ENCODE data around the gene TMEM156. TPM values are rescaled to one million over a fixed set of nuclear protein-coding genes. Genes with fewer than 3 reads are reported as not detected.

Gene TMEM156
- polyA plus RNA-seq, 1 donor from 2014 or later: not detected

GRCh38 chr4:39046249-39046648, 14.0 kb upstream of the TMEM156 start:
- H3K27me3 ChIP-seq (ENCODE audit: insufficient read depth, low read depth, low read length): no peaks in the 10 kb centered on the region
- H3K36me3 ChIP-seq (ENCODE audit: insufficient read depth, low read length): no peaks in the 10 kb centered on the region
- peaks cover 1% of the 10 kb centered on the region for H3K79me2 ChIP-seq (replicated peaks; ENCODE audit: insufficient read depth, low read length)
- no peak overlapping the region for H3K4me3 ChIP-seq (ENCODE audit: low read length)
- no peak for TF ChIP-seq SMC3 (conservative IDR thresholded peaks at IDR 0.05; ENCODE audit: poor library complexity)
- TF ChIP-seq, protein P1, sequence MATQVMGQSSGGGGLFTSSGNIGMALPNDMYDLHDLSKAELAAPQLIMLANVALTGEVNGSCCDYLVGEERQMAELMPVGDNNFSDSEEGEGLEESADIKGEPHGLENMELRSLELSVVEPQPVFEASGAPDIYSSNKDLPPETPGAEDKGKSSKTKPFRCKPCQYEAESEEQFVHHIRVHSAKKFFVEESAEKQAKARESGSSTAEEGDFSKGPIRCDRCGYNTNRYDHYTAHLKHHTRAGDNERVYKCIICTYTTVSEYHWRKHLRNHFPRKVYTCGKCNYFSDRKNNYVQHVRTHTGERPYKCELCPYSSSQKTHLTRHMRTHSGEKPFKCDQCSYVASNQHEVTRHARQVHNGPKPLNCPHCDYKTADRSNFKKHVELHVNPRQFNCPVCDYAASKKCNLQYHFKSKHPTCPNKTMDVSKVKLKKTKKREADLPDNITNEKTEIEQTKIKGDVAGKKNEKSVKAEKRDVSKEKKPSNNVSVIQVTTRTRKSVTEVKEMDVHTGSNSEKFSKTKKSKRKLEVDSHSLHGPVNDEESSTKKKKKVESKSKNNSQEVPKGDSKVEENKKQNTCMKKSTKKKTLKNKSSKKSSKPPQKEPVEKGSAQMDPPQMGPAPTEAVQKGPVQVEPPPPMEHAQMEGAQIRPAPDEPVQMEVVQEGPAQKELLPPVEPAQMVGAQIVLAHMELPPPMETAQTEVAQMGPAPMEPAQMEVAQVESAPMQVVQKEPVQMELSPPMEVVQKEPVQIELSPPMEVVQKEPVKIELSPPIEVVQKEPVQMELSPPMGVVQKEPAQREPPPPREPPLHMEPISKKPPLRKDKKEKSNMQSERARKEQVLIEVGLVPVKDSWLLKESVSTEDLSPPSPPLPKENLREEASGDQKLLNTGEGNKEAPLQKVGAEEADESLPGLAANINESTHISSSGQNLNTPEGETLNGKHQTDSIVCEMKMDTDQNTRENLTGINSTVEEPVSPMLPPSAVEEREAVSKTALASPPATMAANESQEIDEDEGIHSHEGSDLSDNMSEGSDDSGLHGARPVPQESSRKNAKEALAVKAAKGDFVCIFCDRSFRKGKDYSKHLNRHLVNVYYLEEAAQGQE (IDR thresholded peaks at IDR 0.05; ENCODE audit: borderline replicate concordance): no peak
- TF ChIP-seq, protein P2, sequence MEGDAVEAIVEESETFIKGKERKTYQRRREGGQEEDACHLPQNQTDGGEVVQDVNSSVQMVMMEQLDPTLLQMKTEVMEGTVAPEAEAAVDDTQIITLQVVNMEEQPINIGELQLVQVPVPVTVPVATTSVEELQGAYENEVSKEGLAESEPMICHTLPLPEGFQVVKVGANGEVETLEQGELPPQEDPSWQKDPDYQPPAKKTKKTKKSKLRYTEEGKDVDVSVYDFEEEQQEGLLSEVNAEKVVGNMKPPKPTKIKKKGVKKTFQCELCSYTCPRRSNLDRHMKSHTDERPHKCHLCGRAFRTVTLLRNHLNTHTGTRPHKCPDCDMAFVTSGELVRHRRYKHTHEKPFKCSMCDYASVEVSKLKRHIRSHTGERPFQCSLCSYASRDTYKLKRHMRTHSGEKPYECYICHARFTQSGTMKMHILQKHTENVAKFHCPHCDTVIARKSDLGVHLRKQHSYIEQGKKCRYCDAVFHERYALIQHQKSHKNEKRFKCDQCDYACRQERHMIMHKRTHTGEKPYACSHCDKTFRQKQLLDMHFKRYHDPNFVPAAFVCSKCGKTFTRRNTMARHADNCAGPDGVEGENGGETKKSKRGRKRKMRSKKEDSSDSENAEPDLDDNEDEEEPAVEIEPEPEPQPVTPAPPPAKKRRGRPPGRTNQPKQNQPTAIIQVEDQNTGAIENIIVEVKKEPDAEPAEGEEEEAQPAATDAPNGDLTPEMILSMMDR (IDR thresholded peaks at IDR 0.05; ENCODE audit: poor library complexity, severe bottlenecking): no peak
- TF ChIP-seq TAF1 (IDR thresholded peaks at IDR 0.05; ENCODE audit: low read depth): no peak
- TF ChIP-seq EP300 (conservative IDR thresholded peaks at IDR 0.05; ENCODE audit: poor library complexity, severe bottlenecking): no peak
- TF ChIP-seq RAD21 (conservative IDR thresholded peaks at IDR 0.05): no peak
- no peak for TF ChIP-seq POLR2AphosphoS5 (IDR thresholded peaks at IDR 0.05)
- no peak for TF ChIP-seq MXI1 (conservative IDR thresholded peaks at IDR 0.05; ENCODE audit: poor library complexity, severe bottlenecking)
- no peak for TF ChIP-seq EZH2 (IDR thresholded peaks at IDR 0.05; ENCODE audit: borderline replicate concordance, insufficient read depth, low read length, poor library complexity, severe bottlenecking)
- H4K20me1 ChIP-seq (ENCODE audit: insufficient read depth): no peaks in the 10 kb centered on the region
- no peak overlapping the region for H3K27ac ChIP-seq (ENCODE audit: low read length)
- H2AFZ ChIP-seq (ENCODE audit: low read depth, low read length): no peak overlapping the region
- no peak overlapping the region for H3K9ac ChIP-seq (ENCODE audit: low read length)
- no peak overlapping the region for H3K4me2 ChIP-seq (ENCODE audit: low read length)
- H3F3A ChIP-seq (ENCODE audit: insufficient read depth, low read length, poor library complexity, severe bottlenecking): no peaks in the 10 kb centered on the region
- no peaks in the 10 kb centered on the region for H3K9me2 ChIP-seq (ENCODE audit: insufficient read depth, low read length)
- no peaks in the 10 kb centered on the region for H3K9me3 ChIP-seq (ENCODE audit: low read length)

GRCh38 chr4:39045827-39046221, 13.6 kb upstream of the TMEM156 start:
- no peaks in the 10 kb centered on the region for H3K27me3 ChIP-seq (ENCODE audit: insufficient read depth, low read depth, low read length)
- H3K36me3 ChIP-seq (ENCODE audit: insufficient read depth, low read length): no peaks in the 10 kb centered on the region
- no peak overlapping the region for H3K9ac ChIP-seq (ENCODE audit: low read length)
- H3F3A ChIP-seq (ENCODE audit: insufficient read depth, low read length, poor library complexity, severe bottlenecking): no peaks in the 10 kb centered on the region
- no peaks in the 10 kb centered on the region for H4K20me1 ChIP-seq (ENCODE audit: insufficient read depth)
- H3K27ac ChIP-seq (ENCODE audit: low read length): no peak overlapping the region
- H3K4me2 ChIP-seq (ENCODE audit: low read length): no peak overlapping the region
- TF ChIP-seq TAF1 (IDR thresholded peaks at IDR 0.05; ENCODE audit: low read depth): no peak
- TF ChIP-seq SMC3 (conservative IDR thresholded peaks at IDR 0.05; ENCODE audit: poor library complexity): no peak
- TF ChIP-seq, protein P2 (IDR thresholded peaks at IDR 0.05; ENCODE audit: poor library complexity, severe bottlenecking): no peak
- TF ChIP-seq EP300 (conservative IDR thresholded peaks at IDR 0.05; ENCODE audit: poor library complexity, severe bottlenecking): no peak
- TF ChIP-seq MXI1 (conservative IDR thresholded peaks at IDR 0.05; ENCODE audit: poor library complexity, severe bottlenecking): no peak
- TF ChIP-seq RAD21 (conservative IDR thresholded peaks at IDR 0.05): no peak
- no peak for TF ChIP-seq POLR2AphosphoS5 (IDR thresholded peaks at IDR 0.05)
- TF ChIP-seq, protein P1 (IDR thresholded peaks at IDR 0.05; ENCODE audit: borderline replicate concordance): no peak
- no peak for TF ChIP-seq EZH2 (IDR thresholded peaks at IDR 0.05; ENCODE audit: borderline replicate concordance, insufficient read depth, low read length, poor library complexity, severe bottlenecking)
- no peaks in the 10 kb centered on the region for H3K79me2 ChIP-seq (replicated peaks; ENCODE audit: insufficient read depth, low read length)
- no peaks in the 10 kb centered on the region for H3K9me3 ChIP-seq (ENCODE audit: low read length)
- H3K4me3 ChIP-seq (ENCODE audit: low read length): peak overlapping the region; percentile 72
- H2AFZ ChIP-seq (ENCODE audit: low read depth, low read length): no peak overlapping the region
- no peaks in the 10 kb centered on the region for H3K9me2 ChIP-seq (ENCODE audit: insufficient read depth, low read length)

All from neural cell (in vitro differentiated cells).